SKM-1 treated with dmso at 0.1 percent for 144 hours (cell line): Measurements from ENCODE around the gene PSMA7.

Source experiments
- DNase-seq: peaks from one replicate; lab custom pipeline; 2025; ENCODE audit not compliant: unreplicated experiment; lab: John Stamatoyannopoulos, UW

PSMA7 gene

DNA sequence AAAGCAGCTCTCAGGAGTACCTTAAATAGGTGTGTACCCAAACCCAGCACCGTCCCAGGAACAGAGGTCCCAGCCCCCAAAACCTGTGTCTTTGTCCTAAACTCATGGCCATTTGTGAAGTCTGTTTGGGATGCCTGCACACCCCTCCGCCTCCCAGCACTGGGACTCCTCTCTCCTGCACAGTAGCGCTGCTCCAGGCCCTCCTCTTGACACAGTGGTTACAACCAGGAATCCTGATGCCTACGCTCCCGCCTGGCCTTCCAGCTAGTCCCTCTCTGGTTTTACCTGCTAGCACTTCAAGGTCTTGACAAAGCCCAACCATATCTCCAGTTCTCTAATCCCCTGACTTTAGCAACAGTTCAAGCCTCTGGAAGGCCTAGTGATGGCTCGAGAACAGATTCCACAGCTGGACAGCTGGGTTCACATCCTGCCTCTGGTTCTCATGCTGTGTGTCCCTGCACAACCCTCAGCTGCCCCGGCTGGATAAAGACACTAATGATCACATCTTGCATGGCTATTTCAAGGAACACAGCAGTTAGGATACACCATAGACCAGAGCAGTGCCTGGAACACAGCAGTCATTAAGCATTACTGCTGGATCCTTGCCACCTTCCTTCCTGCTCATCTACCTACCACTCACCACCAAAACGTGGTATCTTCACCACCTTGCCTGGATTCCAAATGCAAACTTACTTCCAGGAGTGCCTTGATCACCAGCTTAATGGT, 5.6 kb downstream of the PSMA7 start:
- no peak for DNase-seq

DNA sequence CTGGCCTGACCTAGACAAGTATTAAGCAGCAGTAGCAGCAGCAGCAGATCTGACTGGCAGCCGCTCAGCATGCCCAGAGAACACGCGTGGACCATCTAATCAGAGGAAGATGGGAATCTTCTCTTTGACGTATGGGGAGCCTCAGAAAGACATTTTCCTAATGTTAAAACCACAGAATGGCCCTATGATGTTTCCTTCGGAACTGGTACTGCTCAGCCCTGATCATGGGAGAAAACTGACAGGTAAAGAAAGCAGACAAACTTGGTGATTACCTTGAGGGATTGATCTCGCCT, 6.2 kb downstream of the PSMA7 start:
- DNase-seq = no peak

DNA sequence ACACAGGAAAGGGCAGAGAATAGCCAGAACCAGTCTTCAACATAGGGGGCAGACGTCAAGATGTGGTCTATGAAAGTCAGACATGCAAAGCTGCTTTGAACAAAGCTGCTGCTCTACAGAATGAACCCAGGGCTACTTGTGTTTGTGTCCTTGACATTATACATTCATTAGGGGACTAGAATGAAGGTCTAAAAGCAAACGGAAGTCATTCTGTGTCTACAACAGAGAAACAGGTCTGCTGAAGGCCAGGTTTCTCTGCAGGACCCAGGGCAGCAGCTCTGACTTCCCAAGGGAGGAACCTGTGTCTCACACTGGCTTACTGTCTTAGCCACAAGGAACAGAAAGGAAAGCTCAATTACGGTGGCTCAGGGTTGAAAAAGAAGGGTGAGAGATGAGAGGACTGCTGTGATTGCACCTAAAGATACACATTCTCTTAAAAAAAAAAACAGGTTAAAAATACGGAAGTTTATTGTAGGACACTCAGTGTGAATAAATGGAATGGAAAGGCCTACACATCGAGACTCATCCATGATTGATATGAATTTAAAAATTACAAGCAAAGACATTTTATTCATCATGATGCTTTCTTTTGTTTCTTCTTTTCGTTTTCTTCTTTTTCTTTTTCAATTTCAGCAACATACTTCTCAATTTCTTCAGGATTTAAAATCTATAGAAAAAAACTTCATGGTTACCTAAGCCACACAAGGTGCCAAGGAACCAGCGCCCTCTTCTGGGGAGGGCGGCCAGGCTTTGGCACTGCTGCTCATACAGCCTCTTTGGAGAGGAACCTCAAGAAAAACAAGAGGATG, 6.7 kb downstream of the PSMA7 start:
- DNase-seq = peak; percentile 52

DNA sequence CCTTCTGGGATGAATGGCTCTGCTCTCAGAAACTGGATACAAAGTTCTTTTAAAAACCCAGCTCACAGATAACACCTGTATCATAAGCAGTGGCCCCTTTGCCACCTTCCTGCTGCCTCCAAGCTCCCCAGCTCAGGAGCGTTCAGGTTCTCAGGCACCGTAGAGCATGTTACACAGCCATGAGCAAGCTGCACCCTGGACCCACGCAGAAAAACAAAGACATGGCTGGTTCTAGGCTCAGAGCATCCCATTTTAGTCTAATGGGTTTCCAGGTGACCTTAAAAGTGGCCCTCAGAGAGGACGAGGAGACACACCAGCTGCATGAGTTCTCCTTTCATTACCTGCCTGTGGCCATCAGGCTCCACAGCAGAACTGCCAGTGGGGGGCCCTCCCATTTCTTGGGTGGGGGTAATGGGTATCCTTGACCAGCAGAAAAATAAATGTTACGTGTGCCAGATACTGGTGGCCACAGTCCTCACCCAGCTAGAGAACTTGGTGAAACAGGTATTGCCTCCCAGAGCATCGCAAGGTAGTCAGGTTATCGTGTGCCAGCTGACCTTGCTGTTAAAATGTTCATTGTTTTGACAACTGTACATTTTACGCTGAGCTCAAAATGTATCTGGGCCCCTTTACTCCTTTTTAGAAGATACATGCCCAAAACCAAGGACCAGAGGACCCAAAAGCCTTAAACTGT, 7.5 kb downstream of the PSMA7 start:
- no peak for DNase-seq

DNA sequence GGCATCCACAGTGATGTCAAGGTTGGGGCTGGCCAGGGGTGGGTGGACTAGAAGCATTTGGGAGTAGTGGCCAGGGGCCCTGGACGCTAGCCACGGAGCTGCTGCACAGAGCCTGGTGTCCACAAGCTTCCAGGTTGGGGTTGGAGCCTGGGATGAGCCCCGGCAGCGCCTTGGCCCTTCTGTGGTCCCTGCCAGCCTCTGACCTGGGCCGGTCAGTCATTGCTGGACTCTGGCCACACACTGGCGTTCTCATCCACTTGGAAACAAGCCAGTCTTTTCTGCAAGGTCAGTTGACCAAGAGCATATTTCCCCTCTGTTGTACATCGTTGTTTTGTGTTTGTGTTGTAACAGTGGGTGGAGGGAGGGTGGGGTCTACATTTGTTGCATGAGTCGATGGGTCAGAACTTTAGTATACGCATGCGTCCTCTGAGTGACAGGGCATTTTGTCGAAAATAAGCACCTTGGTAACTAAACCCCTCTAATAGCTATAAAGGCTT, 8.4 kb downstream of the PSMA7 start:
- DNase-seq = no peak

DNA sequence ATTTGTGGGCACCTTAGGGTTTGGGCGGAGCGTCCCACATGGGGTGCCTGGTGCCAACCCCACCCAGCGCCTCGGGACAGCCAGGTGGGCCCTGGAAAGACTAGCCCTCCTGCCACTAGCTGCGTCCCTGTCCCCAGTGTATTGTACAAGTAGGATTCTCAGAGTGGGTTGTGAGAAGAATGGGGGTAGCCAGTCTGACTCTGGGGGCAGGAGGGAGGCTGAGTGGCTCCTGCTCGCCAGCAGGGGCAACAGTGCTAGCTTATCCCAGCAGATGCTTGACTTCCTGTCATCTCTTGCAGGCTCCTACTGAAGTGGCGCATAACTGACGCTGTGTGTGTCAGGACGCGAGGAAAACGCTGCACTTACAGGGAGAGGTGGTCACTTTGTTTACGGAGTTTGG, 9.3 kb downstream of the PSMA7 start:
- DNase-seq = no peak

DNA sequence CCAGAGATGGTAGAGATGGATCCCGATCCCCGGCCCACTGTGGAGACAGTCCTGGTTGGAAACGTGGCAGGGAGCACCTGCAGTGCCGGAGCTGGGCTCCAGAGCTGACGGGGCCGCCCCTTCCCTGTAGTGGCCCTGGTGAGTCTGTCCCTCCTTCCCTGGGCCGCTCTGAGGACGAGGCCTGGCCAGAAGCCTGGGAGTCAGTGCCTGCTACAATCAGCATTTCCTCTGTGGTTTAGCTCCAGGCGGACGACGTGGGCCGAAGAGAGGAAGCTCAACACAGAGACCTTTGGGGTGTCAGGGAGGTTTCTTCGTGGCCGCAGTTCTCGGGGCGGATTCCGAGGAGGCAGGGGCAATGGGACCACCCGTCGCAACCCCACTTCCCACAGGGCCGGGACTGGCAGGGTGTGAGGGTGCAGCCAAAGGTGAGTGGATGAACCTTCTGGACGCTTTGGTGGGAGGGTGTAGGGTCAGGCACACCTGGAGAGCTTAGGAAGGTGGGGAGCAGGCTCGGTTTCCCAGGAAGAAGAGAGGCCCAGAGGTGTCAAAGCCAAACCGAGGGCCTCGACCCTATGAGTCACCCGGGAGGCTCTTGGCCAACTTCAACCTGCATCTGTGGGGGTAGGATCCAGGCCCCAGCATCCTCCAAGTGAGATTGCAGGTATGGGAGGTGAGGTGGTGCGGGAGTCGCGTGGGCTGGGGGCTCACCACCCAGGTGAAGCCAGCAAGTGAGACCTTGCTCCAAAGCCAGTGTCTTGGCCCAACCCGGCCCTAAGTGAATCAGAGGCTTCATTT, 9.9 kb downstream of the PSMA7 start:
- DNase-seq = no peak

DNA sequence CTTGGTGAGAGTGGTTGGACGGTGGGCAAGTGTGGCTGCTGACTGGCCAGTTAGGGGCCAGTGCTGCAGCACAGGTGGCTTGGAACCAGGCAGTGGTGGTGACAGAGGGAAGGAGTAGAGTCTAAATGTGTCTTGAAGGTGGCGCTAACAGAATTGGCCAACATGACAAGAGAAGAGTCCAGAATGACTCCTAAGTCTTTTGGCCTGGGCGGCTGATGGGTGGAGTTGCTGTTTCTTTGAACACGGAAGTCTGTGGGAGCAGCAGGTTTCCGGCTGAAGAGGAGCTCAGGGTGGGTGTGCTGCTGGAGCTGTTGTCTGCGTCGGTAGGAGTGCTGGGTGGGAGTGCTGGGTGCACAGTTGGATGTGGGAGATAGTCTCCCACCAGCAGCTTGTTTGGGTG, 10.8 kb downstream of the PSMA7 start:
- DNase-seq = no peak

DNA sequence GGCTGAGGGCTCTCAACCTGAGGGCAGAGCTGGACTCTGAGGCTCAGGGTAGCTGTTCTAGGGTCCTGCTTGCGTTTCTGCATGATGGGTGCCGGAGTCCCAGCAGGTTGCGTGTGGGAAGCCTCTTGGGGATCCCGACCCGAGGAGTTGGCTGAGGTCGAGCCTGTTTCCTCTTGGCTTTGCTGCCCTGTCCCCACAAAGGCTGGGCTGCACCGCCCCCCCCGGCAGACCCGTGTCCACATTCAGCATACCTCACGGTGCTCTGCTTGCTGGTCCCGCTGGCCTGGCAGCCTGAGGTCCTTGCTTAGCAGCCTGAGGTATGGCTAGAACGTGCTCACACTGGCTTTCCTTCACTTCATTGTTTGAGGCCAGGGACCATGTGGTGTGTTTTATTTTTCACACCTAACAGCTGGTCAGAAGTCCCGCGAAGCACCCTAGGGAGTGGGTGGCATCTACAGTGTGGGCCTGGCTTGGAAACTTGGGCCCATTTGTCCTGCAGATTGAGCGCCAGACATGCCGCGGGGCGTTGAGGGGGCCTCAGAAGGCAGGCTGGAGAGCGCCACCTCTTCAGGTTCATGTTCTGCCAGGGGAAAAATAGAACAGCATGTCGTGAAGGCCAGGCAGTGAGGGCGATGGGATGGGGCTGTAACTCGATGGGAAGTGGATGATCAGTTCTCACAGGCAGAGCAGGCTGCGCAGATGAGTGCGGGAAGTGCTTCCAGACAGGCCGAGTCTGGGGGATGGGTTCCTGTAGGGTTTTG, 11.5 kb downstream of the PSMA7 start:
- no peak for DNase-seq

DNA sequence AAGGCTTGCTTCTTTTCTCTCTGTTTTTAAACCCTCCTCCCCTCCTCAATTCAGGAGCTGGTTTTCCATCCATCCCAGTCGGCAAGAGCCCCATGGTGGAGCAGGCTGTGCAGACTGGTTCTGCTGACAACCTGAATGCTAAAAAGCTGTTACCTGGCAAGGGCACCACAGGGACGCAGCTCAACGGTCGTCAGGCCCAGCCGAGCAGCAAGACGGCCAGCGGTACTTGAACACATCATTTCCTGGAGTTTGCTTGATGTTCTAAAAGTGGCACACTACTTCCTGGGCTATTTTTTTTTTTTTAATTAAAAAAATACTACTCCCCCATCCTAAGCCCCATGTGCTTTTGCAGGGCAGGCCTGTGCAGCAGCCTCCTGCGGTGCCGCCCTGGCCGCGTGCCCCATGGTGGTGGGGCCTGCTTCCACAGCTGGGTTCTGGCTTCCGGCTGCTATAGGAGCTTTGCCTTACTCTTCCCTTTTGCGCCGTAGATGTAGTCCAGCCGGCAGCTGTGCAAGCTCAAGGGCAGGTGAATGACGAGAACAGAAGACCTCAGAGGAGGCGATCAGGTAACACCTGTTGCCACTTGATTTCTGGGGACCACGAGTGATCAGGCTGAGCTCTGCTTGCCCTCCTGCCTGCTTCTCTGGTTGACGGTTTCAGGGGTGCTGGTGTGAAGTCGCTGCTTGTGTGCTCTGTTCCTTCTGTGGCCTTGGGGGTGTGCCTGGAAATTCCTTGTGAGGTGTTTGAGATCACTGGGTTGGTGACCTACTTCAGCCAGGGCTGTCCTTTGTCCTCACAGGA, 13.3 kb downstream of the PSMA7 start:
- DNase-seq = no peak

DNA sequence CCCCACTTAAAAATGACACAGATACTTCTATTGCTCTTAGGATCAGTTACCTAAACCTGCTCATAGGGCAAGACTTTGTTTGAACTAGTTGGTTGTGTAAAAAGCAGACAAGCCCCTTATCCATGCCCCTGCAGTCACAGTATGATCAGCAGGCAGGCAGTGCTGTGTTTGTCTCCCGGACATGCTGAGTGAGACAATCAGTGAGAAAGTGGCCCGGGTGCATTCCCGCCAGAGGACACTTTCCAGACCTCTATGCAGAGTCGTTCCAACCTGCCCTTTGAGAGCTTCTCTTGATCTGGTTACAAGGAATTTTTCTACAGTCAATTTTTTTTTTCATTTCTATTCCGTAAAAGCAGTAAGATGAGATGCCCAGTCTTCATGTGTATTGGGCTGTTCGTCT, 14.7 kb downstream of the PSMA7 start:
- no peak for DNase-seq

DNA sequence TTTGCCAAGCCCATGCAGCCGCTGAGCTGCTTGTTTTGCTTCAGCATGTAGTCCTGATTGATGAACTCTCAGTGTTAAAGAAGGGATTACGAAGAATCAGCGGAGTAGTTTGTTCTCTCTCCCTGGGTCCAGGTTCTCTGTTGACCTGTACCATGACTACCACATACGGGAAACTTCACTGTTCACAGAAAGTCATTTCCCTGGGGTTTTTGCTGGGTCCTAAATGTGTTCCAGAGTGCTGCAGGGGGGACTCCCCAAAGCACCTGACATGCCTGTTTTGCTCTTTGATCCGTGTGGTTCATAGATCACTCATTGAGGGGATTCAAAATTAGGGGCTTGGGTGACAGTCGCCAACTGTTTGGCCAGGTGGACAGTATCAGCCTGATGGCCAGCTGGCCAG, 15.4 kb downstream of the PSMA7 start:
- no peak for DNase-seq

DNA sequence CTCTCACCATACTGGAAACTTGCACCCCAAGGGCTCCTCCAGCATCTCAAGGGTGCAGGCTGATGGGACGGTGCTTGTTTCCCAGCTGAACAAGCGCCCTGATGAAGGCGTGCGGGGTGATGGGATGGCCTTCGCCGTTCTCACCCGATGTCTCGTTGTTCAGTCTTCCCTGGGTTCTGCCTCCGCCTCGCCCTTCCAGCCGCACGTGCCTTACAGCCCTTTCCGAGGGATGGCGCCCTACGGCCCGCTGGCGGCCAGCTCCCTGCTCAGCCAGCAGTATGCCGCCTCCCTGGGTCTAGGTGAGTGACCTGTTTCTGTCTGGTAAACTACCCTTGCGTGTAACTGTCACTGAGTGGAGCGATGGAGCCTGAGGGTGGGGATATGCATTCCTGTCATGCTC, 17.1 kb downstream of the PSMA7 start:
- DNase-seq = no peak

DNA sequence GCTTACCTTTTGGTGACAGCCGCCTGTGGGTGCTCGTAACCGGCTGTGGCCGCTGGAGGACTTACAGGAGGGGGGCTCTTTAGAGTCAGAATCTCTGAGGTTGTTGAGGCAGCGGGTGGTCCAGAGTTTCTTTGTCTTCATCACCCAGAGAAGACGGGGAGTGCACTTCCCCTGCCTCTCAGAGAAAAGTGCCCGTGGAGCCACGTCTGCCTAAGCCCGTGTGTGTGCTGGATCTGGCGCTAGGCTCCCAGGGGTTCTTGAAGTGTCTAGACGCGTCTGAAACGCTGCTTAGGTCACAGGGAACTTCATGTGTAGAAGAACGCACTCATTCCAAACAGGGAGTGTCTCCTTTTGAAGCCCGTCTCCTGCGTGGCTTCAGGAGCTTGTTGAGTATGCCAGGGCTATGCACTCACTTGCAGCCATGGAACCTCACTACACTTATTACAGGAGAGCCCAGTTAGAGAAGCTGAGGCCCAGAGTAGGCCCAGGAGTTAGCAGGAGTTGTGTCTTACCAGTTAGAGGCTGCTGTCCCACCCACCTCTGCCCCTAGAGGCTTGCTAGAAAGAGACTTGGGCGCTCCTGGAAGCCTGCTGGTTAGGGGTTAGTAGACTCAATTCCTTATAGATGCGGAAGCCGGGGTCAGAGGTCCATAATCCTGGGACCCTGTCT, 19.6 kb downstream of the PSMA7 start:
- DNase-seq = no peak

DNA sequence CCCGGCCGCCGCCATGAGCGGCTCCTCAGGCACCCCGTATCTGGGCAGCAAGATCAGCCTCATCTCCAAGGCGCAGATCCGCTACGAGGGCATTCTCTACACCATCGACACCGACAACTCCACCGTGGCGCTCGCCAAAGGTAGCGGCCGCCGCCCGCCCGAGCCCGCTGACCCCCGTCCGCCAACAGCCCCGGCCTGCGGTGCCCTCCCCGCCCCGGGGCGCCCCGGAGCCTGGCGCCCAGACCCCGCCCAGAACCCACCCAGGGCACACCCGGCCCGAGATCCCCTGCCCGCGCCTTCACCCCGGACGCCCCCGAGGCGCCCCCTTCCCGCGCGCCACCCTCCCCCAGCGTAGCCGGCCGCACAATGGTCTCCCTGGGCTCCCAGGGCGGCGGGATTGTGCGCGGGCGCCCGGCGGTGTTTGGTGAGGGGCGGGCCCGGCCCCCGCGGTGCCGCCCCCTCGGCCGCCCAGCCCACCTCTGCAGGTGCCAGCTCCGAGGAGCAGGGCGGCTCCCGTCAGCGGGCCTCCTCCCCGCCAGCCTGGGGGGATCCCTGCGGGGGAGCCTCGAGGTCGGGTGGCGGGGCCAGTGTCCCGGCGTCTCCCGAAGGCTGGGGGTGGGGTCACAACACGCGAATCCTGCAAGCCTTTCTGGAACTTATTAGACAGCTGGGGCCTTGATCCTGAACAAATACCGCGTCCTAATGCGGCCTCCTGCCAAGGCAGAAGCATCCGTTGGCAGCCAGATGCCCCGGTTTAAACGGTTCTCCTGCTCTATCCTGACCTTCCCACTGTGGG, 20.3 kb downstream of the PSMA7 start:
- DNase-seq = no peak

DNA sequence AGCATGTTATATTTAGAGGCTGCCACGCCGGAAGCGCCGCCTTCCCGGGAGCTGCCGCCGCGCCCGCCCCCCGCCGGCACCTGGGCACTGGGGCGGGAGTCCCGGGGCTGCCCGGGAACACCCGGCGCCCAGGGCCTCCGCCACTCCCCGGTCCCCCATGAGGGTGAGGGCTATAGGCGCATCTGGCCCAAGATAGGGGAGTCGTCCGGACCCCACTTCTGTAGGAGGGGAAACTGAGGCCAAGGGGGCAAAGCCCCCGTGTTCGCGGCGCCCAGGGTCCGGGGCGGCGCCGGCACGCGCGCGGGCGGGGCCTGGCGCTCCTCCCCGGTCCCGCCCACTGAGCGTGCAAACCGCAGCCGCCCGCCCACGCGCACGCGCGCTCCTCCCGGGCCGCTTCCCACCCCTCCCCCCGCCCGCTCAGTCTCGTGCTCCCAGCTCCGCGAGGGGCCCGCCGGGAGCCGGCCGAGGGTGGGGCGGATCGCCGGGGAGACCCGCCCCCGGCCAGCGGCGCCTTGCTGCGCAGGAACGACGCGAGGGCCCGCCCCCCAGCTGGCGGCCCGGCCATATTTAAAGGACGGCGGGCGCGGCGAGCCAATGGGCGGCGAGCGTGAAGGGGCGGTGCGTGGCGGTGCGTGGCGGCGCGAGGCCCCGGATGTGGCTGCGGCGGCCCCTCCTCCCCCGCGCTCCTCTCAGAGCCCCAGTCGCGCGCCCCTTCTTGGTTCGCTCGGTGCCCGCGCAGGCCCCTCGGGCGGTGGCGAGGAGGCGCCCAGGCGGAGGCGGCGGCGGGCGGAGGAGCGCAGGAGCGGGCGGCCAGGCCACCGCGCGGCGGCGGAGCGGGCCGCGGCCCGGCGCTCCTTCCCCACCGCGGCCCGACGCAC, 21.2 kb downstream of the PSMA7 start, which contains the start of gene LSM14B:
LSM14B (plus strand) TSS at position 700 of the 878 bp plus-strand sequence. CDS start 192 bp downstream, outside the sequence.
- peak; percentile 92 for DNase-seq
